ENCODE results near the gene FAM53C.
A peak's percentile ranks its signal among the peaks of the same experiment; 100 is the strongest.
"Not testable (repeated sequence)": the region's sequence is repeated elsewhere in the genome, so short reads cannot be mapped to it uniquely, and the experiment has no call there.

Gene FAM53C

GRCh38 chr5:138351517-138351916 is 13.5 kb downstream of the FAM53C start:
- DNase-seq, result no peak

DNA sequence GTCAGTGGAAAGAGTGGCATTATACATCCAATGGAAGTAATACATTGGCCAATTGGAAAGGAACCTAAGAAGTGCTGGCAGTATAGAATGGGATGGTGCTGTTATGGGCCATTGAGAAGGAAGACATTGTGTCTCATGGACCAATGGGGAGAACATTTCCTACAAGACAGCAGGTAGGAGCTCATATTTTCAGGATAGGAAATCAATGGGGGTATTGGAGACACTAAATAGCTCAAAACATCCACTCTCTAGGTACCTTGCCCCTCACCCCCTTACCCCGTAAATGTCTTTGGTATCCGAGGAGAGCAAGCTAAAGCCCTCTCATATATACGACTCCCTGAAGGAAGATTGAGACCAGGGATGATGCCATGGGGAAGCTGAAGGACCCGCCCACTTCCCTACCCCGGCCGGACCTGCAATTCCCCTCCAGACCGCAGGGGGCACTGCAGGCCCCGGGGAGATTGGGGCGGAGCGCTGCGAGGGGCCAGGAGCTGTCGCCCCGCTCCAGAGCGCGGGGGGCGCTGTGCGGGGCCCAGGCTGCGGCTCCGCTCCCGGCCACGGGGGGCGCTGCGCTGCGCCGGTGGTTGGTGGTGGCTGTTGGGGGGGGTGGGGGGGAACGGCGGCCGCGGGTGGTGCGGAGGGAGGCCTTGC is 14.1 kb downstream of the FAM53C start, which contains the start of gene KDM3B:
TSS of gene KDM3B (plus strand) at position 615 of the 651 bp plus-strand sequence. CDS start 111 bp downstream, outside the sequence.
- DNase-seq, result peak; percentile 90

DNA sequence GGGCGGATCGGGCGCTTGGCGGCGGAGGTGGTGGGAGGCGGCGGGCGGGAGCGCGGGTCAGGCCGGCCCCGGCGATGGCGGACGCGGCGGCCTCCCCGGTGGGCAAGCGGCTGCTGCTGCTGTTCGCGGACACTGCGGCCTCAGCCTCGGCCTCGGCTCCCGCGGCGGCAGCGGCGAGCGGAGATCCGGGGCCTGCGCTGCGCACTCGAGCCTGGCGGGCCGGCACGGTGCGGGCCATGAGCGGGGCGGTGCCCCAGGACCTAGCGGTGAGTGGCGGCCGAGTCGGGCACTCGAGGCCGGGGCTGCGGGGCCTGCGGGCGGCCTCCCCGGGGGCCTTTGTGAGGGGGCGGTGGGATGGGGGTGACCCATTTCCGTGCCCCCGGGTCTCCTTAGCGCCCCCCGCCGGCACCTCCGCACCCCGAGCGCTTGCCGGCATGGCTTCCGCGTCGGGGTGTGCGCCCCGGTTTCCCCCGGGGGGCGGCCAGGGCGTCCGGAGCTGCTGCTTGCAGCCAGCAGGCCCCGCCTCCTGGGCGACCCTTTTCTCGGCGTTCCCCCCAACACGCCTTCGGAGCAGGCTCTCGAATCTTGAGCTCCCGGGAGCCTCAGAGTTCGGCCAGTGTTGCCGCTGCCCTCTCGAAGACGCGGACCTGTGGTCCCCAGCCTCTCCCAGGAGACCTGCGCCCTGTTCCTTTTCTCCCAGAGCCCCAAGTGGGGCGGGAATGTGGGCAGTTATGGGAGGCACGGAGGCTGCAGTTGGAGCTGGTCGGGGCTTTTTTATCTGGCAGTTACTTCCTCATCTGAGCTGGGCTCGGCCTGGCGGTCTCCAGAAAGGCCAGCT is 14.9 kb downstream of the FAM53C start:
- peak; percentile 68 for DNase-seq

- no peak for DNase-seq
Observed at GRCh38 chr5:138353560-138354080, 15.6 kb downstream of the FAM53C start.

- DNase-seq, result no peak
Observed at GRCh38 chr5:138354387-138354786, 16.3 kb downstream of the FAM53C start.

DNA sequence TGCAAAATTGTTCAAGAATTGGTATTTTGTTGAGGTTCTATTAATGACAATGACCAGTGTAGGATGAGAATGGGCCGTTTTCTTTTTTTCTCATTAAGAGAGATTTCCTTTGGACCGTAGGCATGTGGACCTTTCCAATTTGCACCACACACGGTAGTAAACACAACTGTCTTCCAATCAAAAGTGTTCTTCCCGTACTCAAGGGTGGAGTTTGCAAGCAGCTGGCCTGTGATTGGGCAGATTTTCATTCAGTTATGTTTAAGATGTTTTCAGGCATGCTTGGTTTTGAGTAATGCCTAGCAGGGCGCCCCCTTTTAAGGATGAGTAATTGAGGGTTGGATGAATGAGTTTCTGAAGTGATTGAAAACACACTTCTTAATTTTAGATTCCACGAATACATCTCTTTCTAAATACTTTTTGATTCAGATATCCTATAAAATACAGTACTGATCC is 16.9 kb downstream of the FAM53C start:
- DNase-seq, result peak; percentile 24

DNA sequence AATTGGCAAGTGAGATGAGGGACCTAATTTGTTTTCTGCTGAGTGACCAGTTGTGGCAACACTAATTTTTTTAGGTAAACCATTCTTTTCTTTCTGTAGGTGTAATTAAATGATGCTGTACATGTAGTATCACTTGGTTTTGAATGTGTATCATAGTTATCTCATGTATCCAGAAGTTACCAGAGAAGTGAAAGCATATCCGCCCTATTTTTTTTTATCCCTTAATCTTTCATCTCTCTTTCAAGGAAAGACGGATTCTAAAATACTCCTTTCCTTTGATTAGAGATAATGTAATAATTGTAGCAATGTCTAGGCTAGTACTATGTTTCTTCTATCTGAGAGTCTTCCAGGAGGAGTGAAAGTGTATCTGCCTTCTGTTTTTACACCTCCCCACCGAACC is 21.6 kb downstream of the FAM53C start:
- DNase-seq, result no peak

DNA sequence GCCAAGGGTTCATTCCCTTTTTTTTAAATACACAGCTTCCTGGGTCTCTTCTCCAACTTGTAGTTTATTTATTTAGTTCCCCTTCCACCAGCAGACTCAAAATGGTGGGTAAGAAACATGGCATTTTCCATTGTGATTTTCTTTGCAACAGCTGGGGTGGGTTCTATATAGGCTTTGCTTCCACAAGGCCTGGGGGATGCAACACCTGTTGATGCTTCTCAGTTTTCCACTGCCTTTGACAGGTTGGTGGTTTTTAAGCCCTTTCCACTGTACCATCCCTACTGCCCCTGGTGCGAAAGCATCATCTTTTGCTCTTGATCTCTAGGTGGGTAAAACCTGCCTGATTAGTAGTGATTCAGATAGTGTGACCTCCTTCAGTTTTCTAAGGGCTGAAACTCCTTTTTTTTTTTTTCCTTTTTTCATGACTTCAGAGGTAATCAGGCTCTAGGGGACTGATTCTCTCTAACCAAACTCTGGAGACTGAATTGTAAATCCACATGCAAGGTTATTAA is 22.9 kb downstream of the FAM53C start:
- no peak for DNase-seq

DNA sequence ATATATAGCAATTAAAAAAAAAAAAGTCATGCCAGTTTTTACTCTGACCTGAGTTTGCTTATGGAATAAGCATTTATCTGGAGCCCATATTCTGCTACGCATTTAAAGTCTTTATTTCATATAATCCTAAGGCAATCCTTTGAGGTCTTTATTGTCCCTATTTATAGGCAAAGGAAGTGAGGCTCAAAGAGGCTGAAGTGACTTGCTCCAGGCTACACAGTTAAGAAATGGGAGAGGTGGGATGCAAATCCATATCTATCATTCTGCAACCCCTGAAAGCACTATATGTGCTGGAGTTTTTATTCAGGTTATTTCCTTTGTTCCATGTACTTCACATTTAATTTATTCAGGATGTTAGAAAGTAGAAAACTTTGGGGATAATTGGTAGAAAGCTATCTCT is 26.5 kb downstream of the FAM53C start:
- no peak for DNase-seq

- no peak for DNase-seq
Observed at GRCh38 chr5:138366632-138367382, 28.7 kb downstream of the FAM53C start.

DNA sequence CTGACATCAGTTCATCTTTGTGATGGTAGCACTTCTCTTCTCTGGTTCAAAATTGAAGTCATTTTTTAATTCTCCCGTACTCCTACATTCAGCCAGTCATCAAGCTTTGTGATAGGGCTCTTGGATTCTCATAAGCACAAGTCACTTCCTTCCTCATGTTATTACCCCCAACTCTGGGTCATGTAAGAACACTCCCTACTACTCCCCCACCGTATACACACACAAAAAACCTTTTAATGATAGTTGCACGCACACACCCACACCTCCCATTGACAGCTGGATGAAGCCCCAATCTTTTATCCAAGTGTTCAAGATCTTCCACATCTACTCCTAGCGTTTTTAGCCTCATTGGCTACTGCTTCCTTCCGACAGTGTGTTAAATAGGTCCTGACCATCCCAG is 31.2 kb downstream of the FAM53C start:
- DNase-seq, result no peak

DNA sequence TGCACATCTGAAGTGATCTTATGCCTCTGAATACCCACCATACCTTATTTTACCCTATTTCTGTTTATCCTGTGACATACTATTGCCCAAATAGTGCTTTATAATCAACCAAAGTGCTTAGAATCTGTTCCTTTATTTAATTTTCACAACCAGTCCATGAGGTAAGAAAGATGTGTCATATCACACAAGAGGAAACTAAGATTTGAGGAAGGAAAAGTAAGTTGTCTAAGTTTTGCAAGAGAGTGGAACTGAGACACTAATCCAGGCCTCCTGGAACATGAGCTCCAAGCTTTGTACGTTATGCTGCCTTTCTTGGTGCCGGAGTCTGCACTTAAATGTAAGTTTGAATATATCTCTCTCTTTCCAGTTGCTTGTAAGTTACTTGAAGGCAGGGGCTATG is 31.6 kb downstream of the FAM53C start:
- DNase-seq, result no peak

DNA sequence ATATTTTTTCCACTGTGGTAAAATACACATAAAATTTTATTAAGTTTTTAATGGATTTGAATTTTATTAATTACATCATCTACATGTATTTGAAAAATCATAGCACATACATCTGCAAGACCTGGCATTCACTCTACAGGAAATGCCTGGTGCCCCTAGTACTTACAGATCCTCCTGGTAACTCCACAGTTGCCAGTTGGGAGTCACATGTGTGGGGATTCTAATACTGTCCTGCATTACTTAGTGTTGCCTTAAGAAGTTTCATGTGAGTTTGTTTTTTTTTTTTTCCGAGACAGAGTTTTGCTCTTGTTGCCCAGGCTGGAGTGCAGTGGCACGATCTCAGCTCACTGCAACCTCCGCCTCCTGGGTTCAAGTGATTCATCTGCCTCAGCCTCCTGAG is 32.5 kb downstream of the FAM53C start:
- DNase-seq, result no peak

GRCh38 chr5:138371454-138371853 is 33.4 kb downstream of the FAM53C start:
- DNase-seq, result no peak

DNA sequence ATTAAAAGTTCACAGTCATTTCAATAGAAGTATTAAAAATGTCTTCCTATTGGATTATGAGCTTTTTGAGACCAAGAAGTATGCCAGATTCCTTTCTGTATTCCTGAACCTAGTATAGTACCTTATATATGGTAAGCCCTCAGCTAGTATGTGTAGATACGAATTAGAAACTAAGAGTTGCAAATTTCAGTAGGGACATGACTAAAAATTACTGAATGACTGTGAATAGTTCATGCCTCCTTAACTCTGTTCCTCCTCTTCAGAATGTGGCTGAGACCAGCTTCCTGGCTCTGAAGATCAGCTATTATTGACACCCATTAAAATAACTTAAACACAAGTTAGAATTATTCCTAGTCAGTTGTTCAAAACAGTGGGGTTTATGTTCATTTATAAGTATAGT is 34.2 kb downstream of the FAM53C start:
- no peak for DNase-seq

- DNase-seq, result no peak
Observed at GRCh38 chr5:138372653-138373052, 34.6 kb downstream of the FAM53C start.

- DNase-seq, result no peak
Observed at GRCh38 chr5:138382347-138382746, 44.3 kb downstream of the FAM53C start.

- no peak for DNase-seq
Observed at GRCh38 chr5:138385660-138386059, 47.6 kb downstream of the FAM53C start.

GRCh38 chr5:138386290-138386689 is 48.2 kb downstream of the FAM53C start:
- no peak for DNase-seq

GRCh38 chr5:138389332-138389731 is 51.3 kb downstream of the FAM53C start:
- no peak for DNase-seq

DNA sequence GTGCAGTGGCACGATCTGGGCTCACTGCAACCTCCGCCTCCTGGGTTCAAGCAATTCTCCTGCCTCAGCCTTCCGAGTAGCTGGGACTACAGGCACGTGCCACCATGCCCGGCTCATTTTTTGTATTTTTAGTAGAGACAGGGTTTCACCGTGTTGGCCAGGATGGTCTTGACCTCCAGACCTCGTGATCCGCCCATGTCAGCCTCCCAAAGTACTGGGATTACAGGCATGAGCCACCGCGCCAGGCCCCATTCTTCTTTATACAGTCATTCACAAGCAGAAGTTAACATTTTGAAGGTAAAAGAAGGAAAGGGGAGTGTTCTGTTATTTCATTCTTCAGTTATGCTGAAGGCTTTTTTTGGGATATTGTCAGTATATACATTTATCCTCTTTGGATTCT is 51.8 kb downstream of the FAM53C start:
- DNase-seq, result not testable (repeated sequence)

GRCh38 chr5:138391859-138392386 is 53.9 kb downstream of the FAM53C start:
- DNase-seq, result no peak

Data from stimulated activated CD4-positive, alpha-beta T cell treated with anti-CD3 and anti-CD28 coated beads, Interleukin-12 subunit alpha, Interleukin-12 subunit beta, amount 100 ng/mL, for 4 hours (primary cell).